ENCODE data around the gene STRIT1.

DNA sequence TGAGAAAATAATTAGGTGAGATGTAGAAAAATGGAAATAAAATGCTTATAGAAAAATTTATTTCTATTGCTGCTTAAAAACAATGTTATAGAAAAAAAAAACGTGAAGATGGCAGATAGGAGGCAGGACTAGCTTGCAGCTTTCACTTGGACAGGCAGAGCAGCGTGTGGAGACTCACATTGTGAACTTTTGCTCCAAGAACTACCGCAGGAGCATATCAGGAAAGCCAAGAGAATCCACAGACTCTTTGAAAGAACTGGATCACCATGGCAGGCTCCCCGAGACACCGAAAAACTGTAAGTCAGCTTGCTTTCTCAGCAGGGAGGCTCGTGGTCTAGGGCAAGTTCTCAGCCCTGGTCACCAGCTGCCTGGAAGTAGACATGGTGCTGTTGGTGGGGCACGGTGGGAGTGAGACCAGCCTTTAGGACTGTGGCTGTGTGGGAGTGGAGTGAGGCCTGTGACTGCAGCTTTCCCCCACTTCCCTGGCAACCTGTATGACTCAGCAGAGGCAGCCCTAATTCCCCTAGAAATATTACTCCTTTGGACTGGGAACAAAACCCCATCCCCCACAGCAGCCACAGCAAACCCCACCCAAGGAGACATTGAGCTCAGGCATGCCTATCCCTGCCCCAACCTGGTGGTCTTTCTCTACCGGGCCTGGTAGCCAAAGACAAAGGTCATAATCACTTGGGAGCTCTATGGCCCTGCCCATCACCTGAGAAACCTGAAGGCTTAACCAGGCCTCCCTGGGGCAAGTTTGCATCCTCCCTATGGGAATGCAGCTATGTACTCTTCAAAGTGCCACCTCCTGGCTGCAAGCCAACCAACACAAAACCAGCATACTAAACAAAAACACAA, 22.8 kb downstream of the STRIT1 start:
- TF ChIP-seq EP300 (IDR thresholded peaks at IDR 0.05; ENCODE audit: borderline replicate concordance in 1 of 2, control insufficient read depth in 1 of 2, low read depth in 2 of 2, low read length in 2 of 2), result no peak
- no peak for TF ChIP-seq CHD4 (IDR thresholded peaks at IDR 0.05)
- TF ChIP-seq, protein P1, sequence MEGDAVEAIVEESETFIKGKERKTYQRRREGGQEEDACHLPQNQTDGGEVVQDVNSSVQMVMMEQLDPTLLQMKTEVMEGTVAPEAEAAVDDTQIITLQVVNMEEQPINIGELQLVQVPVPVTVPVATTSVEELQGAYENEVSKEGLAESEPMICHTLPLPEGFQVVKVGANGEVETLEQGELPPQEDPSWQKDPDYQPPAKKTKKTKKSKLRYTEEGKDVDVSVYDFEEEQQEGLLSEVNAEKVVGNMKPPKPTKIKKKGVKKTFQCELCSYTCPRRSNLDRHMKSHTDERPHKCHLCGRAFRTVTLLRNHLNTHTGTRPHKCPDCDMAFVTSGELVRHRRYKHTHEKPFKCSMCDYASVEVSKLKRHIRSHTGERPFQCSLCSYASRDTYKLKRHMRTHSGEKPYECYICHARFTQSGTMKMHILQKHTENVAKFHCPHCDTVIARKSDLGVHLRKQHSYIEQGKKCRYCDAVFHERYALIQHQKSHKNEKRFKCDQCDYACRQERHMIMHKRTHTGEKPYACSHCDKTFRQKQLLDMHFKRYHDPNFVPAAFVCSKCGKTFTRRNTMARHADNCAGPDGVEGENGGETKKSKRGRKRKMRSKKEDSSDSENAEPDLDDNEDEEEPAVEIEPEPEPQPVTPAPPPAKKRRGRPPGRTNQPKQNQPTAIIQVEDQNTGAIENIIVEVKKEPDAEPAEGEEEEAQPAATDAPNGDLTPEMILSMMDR (IDR thresholded peaks at IDR 0.05 in 2 of 3, conservative IDR thresholded peaks at IDR 0.05 in 1 of 3; ENCODE audit: control insufficient read depth in 2 of 3, extremely low read depth in 1 of 3, insufficient read depth in 1 of 3, low read depth in 3 of 3, low read length in 3 of 3), result no peak
- TF ChIP-seq POLR2AphosphoS5 (IDR thresholded peaks at IDR 0.05; ENCODE audit: low read length), result no peak
- TF ChIP-seq TCF7 (IDR thresholded peaks at IDR 0.05; ENCODE audit: borderline replicate concordance), result no peak
- no peak for TF ChIP-seq BRCA1 (IDR thresholded peaks at IDR 0.05; ENCODE audit: low read depth, low read length)
- TF ChIP-seq, protein P2, sequence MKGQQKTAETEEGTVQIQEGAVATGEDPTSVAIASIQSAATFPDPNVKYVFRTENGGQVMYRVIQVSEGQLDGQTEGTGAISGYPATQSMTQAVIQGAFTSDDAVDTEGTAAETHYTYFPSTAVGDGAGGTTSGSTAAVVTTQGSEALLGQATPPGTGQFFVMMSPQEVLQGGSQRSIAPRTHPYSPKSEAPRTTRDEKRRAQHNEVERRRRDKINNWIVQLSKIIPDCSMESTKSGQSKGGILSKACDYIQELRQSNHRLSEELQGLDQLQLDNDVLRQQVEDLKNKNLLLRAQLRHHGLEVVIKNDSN (IDR thresholded peaks at IDR 0.05; ENCODE audit: borderline replicate concordance, extremely low read length, insufficient read depth, low read depth, low read length), result no peak
